Liver (tissue), 9 donors: ENCODE results near the gene UBR3. TPM values are rescaled to one million over a fixed set of nuclear protein-coding genes. Genes with fewer than 3 reads are reported as not detected.

Source experiments
- DNase-seq: peaks from one replicate; pipeline ENCODE4 v3.0.0-alpha.2; 2017; ENCODE audit warnings: low spot score
- H3K27ac ChIP-seq, 2 donors: one replicate each; pipeline ENCODE4 v1.7.0; 2013; ENCODE audit warnings: inconsistent platforms in 2 of 2, low read length in 2 of 2, control low read depth in 1 of 2, low read depth in 1 of 2, mild to moderate bottlenecking in 1 of 2
- H3K27me3 ChIP-seq, 4 donors: one replicate each; pipeline versions ENCODE4 v1.6.1 to v1.7.0; 2013; ENCODE audit warnings: low read length in 3 of 4, inconsistent platforms in 1 of 4, mild to moderate bottlenecking in 1 of 4, moderate library complexity in 1 of 4; ENCODE audit not compliant: control insufficient read depth in 4 of 4, insufficient read depth in 4 of 4
- H3K36me3 ChIP-seq, 4 donors: one replicate each; pipeline versions ENCODE4 v1.6.1 to v1.7.0; 2013; ENCODE audit warnings: low read length in 3 of 4, mild to moderate bottlenecking in 3 of 4, low read depth in 1 of 4, moderate library complexity in 1 of 4; ENCODE audit not compliant: control insufficient read depth in 4 of 4, insufficient read depth in 3 of 4
- H3K4me1 ChIP-seq, 4 donors: one replicate each; pipeline versions ENCODE4 v1.6.1 to v1.7.0; 2013; ENCODE audit warnings: low read length in 3 of 4, mild to moderate bottlenecking in 3 of 4, moderate library complexity in 1 of 4; ENCODE audit not compliant: control insufficient read depth in 4 of 4, insufficient read depth in 4 of 4
- H3K4me3 ChIP-seq, 3 donors: one replicate each; pipeline versions ENCODE4 v1.6.1 to v1.7.0; 2013; ENCODE audit warnings: low read length in 3 of 3, control low read depth in 1 of 3, low read depth in 1 of 3, mild to moderate bottlenecking in 1 of 3
- H3K9ac ChIP-seq, 2 donors: one replicate each; pipeline ENCODE4 v1.7.0; 2013; ENCODE audit warnings: low read length in 2 of 2, mild to moderate bottlenecking in 2 of 2, moderate library complexity in 2 of 2, control low read depth in 1 of 2, low read depth in 1 of 2
- H3K9me3 ChIP-seq, 4 donors: one replicate each; pipeline versions ENCODE4 v1.6.1 to v1.7.0; 2013; ENCODE audit warnings: low read length in 3 of 4; ENCODE audit not compliant: control insufficient read depth in 4 of 4
- ATF3 ChIP-seq: IDR thresholded peaks from 2 replicates; pipeline ENCODE4 v1.6.1; 2016; ENCODE audit warnings: antibody characterized with exemption
- CTCF ChIP-seq: fragments of 150-350 bp; IDR thresholded peaks from 2 replicates; pipeline ENCODE4 v1.5.1; 2017; ENCODE audit warnings: improper control_type of control experiment, low read depth, low read length; ENCODE audit not compliant: missing input control
- EGR1 ChIP-seq, 2 donors: IDR thresholded peaks; 2 replicates each; pipeline ENCODE4 v1.6.1; 2016 to 2018; ENCODE audit warnings: antibody characterized with exemption in 2 of 2, low read depth in 2 of 2
- FOXA1 ChIP-seq: IDR thresholded peaks from 2 replicates; pipeline ENCODE4 v1.6.1; 2016; ENCODE audit warnings: antibody characterized with exemption
- FOXA2 ChIP-seq: IDR thresholded peaks from 2 replicates; pipeline ENCODE4 v1.6.1; 2016; ENCODE audit warnings: antibody characterized with exemption
- GABPA ChIP-seq, 2 donors: IDR thresholded peaks in 1 of 2; conservative IDR thresholded peaks in 1 of 2; 2 replicates each; pipeline ENCODE4 v1.6.1; 2016; ENCODE audit warnings: antibody characterized with exemption in 2 of 2, mild to moderate bottlenecking in 1 of 2, moderate library complexity in 1 of 2
- HNF4A ChIP-seq, 2 donors: conservative IDR thresholded peaks; 2 replicates each; pipeline ENCODE4 v1.6.1; 2016; ENCODE audit warnings: antibody characterized with exemption in 2 of 2, mild to moderate bottlenecking in 2 of 2
- JUND ChIP-seq, 2 donors: IDR thresholded peaks; 2 replicates each; pipeline ENCODE4 v1.6.1; 2016; ENCODE audit warnings: antibody characterized with exemption in 2 of 2
- MAX ChIP-seq: IDR thresholded peaks from 2 replicates; pipeline ENCODE4 v1.6.1; 2016; ENCODE audit warnings: antibody characterized with exemption
- RAD21 ChIP-seq, 2 donors: IDR thresholded peaks; 2 replicates each; pipeline ENCODE4 v1.6.1; 2016; ENCODE audit warnings: antibody characterized with exemption in 2 of 2, mild to moderate bottlenecking in 2 of 2
- REST ChIP-seq: IDR thresholded peaks from 2 replicates; pipeline ENCODE4 v1.6.1; 2016; ENCODE audit warnings: antibody characterized with exemption, mild to moderate bottlenecking
- RXRA ChIP-seq, 2 donors: IDR thresholded peaks; 2 replicates each; pipeline ENCODE4 v1.6.1; 2017 to 2018; ENCODE audit warnings: antibody characterized with exemption in 2 of 2, mild to moderate bottlenecking in 1 of 2
- SP1 ChIP-seq: IDR thresholded peaks from 2 replicates; pipeline ENCODE4 v1.6.1; 2018; ENCODE audit warnings: antibody characterized with exemption, mild to moderate bottlenecking
- TAF1 ChIP-seq: conservative IDR thresholded peaks from 2 replicates; pipeline ENCODE4 v1.6.1; 2016; ENCODE audit warnings: antibody characterized with exemption, mild to moderate bottlenecking
- YY1 ChIP-seq: IDR thresholded peaks from 2 replicates; pipeline ENCODE4 v1.6.1; 2016; ENCODE audit warnings: antibody characterized with exemption, mild to moderate bottlenecking
- WGBS: extraction: QIAGEN DNeasy Blood & Tissue Kit; methylation state at CpG from one replicate; pipeline ENCODE4 v1.1.7; 2013; 5-methylcytosine and 5-hydroxymethylcytosine counted together
- polyA plus RNA-seq, 2 donors: library from polyadenylated mRNA; stranded (reverse) in 1 of 2; unstranded in 1 of 2; fragments of 200-250 nt in 1 of 2; fragments of >200 nt in 1 of 2; fragmentation: Nextera tagmentation in 1 of 2; extraction: Ambion mirVana in 1 of 2; gene quantifications; one replicate each; pipeline versions ENCODE4 v1.2.1 to v1.2.3, GENCODE V29; 2013 to 2015
- total RNA-seq, 2 donors: library from RNA; depleted of rRNA; stranded (reverse); fragments of >200 nt; gene quantifications; one replicate each; pipeline ENCODE4 v1.2.3, GENCODE V29; 2014
- donor health status: healthy.
- donor health status: healthy.
- donor health status: healthy.
- donor health status: healthy.
- donor health status: healthy.

The UBR3 gene
- total and polyA plus RNA-seq, 4 donors = 8.5 to 69.4 (median 28.4) TPM

- DNase-seq = no peak
These were observed 118.8 kb downstream of the UBR3 start for GRCh38 chr2:169946092-169946491.

GRCh38 chr2:169946546-169946945, 119.3 kb downstream of the UBR3 start:
- Histone ChIP-seq H3K9ac (no peak overlapping the region), H3K4me3 (no peak overlapping the region), H3K9me3 (no peaks in the 10 kb centered on the region), H3K4me1 (no peaks in the 10 kb centered on the region), H3K27me3 (no peaks in the 10 kb centered on the region), H3K36me3 (peaks cover 0 to 37% (median 13%) of the 10 kb centered on the region in 4 donors), H3K27ac (no peak overlapping the region)
- 97% methylated on average over 1 of the region's 1 CpG for WGBS
- TF ChIP-seq SP1 (no peak), JUND (IDR thresholded peaks at IDR 0.05) (no peak), GABPA (IDR thresholded peaks at IDR 0.05 in 1 of 2, conservative IDR thresholded peaks at IDR 0.05 in 1 of 2) (no peak), CTCF (no peak), RAD21 (IDR thresholded peaks at IDR 0.05) (no peak), FOXA1 (no peak), MAX (no peak), REST (no peak), TAF1 (no peak), FOXA2 (no peak), ATF3 (no peak), EGR1 (IDR thresholded peaks at IDR 0.05; ENCODE audit: low read depth in 2 of 2) (no peak)
- DNase-seq = no peak

More at GRCh38 chr2:169946092-169946491, 118.8 kb downstream of the UBR3 start:
- Histone ChIP-seq H3K4me3 (no peak overlapping the region), H3K36me3 (peaks cover 0 to 35% (median 13%) of the 10 kb centered on the region in 4 donors), H3K27ac (no peak overlapping the region), H3K9me3 (no peaks in the 10 kb centered on the region), H3K9ac (no peak overlapping the region), H3K4me1 (no peaks in the 10 kb centered on the region), H3K27me3 (no peaks in the 10 kb centered on the region)
- WGBS = 96% methylated on average over 2 of the region's 2 CpGs
- no peak for TF ChIP-seq YY1
- no peak for TF ChIP-seq RAD21 (IDR thresholded peaks at IDR 0.05)
- TF ChIP-seq GABPA (IDR thresholded peaks at IDR 0.05 in 1 of 2, conservative IDR thresholded peaks at IDR 0.05 in 1 of 2) = no peak
- no peak for TF ChIP-seq FOXA2
- TF ChIP-seq HNF4A (conservative IDR thresholded peaks at IDR 0.05) = no peak
- no peak for TF ChIP-seq RXRA (IDR thresholded peaks at IDR 0.05)
- TF ChIP-seq FOXA1 = no peak
